Measurements from ENCODE around the gene NUMBL.
A peak's percentile ranks its signal among the peaks of the same experiment; 100 is the strongest.

Gene NUMBL

DNA sequence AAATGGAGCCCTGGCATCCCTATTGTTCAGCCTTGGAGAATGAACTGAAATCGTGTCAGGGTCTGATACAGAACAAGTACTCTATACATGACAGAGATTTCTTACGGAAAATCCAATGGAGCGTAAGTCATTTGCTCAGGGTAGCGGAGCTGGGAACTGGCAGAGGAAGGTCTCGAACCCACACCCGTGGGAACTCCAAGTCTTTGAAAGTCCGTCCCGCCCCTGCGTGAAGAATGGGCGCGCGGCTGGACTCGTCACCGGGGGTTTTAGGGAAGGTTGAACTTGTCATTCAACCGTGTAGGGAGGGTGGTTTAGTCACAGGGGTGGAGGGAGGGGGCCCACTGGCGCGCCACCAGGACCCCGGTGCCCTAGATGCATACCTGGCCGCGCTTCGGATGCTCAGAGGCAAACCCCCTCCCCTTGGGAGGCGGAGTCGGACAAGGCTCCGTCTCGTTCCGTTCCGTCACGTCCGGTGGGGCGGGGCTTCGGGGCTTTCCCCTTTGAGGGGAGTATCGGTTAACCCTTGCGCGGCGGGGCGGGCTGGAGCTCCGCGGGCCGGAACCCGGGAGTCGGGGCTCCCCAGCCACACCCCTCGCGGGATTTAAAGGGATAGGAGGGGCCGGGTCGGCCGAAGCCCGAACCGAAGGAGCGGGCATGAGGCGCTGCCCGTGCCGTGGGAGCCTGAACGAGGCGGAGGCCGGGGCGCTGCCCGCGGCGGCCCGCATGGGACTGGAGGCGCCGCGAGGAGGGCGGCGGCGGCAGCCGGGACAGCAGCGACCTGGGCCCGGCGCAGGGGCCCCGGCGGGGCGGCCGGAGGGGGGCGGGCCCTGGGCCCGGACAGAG lies 26.3 kb upstream of the NUMBL start, which contains the start of the genes COQ8B and ITPKC:
TSS of gene COQ8B (minus strand) at position 405 of the 843 bp plus-strand sequence. CDS start 2,254 bp downstream, outside the sequence.
TSS of gene ITPKC (plus strand) at position 631 of the 843 bp plus-strand sequence. CDS start at position 655, 24 bp downstream.
- no peak for TF ChIP-seq YY1 (IDR thresholded peaks at IDR 0.05; ENCODE audit: low read depth)
- no peak for TF ChIP-seq CEBPB (IDR thresholded peaks at IDR 0.05)
- 0 out of 2 replicates have a peak, but pooled peaks have one; percentile 14 for TF ChIP-seq NFIC (IDR thresholded peaks at IDR 0.05)
- peak; percentile 85 for TF ChIP-seq CREB1 (IDR thresholded peaks at IDR 0.05; ENCODE audit: low read depth)
- peak; percentile 40; the same call in 1 of the 2 replicates for TF ChIP-seq TEAD4 (IDR thresholded peaks at IDR 0.05)
- peak; percentile 79 for TF ChIP-seq ZBTB7A (IDR thresholded peaks at IDR 0.05; ENCODE audit: low read depth)
- TF ChIP-seq FOXM1 (IDR thresholded peaks at IDR 0.05; ENCODE audit: borderline replicate concordance, low read depth) = 0 out of 2 replicates have a peak, but pooled peaks have one; percentile 30
- peak; percentile 24; the same call in 1 of the 2 replicates for TF ChIP-seq MAX (IDR thresholded peaks at IDR 0.05)
- TF ChIP-seq, protein P1, sequence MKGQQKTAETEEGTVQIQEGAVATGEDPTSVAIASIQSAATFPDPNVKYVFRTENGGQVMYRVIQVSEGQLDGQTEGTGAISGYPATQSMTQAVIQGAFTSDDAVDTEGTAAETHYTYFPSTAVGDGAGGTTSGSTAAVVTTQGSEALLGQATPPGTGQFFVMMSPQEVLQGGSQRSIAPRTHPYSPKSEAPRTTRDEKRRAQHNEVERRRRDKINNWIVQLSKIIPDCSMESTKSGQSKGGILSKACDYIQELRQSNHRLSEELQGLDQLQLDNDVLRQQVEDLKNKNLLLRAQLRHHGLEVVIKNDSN (IDR thresholded peaks at IDR 0.05) = no peak

GRCh38 chr19:40716031-40716481 lies 25.6 kb upstream of the NUMBL start:
- 0 out of 2 replicates have a peak, but pooled peaks have one; percentile 33 for TF ChIP-seq NFIC (IDR thresholded peaks at IDR 0.05)
- no peak for TF ChIP-seq CREB1 (IDR thresholded peaks at IDR 0.05; ENCODE audit: low read depth)

GRCh38 chr19:40714441-40715299 lies 24.2 kb upstream of the NUMBL start:
- TF ChIP-seq MAX (IDR thresholded peaks at IDR 0.05) (no peak), CEBPB (IDR thresholded peaks at IDR 0.05) (no peak), REST (IDR thresholded peaks at IDR 0.05; ENCODE audit: low read depth) (no peak), ZBTB7A (IDR thresholded peaks at IDR 0.05; ENCODE audit: low read depth) (no peak), EP300 (IDR thresholded peaks at IDR 0.05; ENCODE audit: borderline replicate concordance) (no peak), FOXM1 (IDR thresholded peaks at IDR 0.05; ENCODE audit: borderline replicate concordance, low read depth) (no peak), TEAD4 (IDR thresholded peaks at IDR 0.05) (no peak), CREB1 (IDR thresholded peaks at IDR 0.05; ENCODE audit: low read depth) (no peak), TCF12 (IDR thresholded peaks at IDR 0.05; ENCODE audit: low read depth) (no peak), EGR1 (IDR thresholded peaks at IDR 0.05) (no peak), YY1 (IDR thresholded peaks at IDR 0.05; ENCODE audit: low read depth) (no peak), RAD21 (IDR thresholded peaks at IDR 0.05; ENCODE audit: low read depth) (no peak)
- TF ChIP-seq, protein P1 (IDR thresholded peaks at IDR 0.05) = no peak

DNA sequence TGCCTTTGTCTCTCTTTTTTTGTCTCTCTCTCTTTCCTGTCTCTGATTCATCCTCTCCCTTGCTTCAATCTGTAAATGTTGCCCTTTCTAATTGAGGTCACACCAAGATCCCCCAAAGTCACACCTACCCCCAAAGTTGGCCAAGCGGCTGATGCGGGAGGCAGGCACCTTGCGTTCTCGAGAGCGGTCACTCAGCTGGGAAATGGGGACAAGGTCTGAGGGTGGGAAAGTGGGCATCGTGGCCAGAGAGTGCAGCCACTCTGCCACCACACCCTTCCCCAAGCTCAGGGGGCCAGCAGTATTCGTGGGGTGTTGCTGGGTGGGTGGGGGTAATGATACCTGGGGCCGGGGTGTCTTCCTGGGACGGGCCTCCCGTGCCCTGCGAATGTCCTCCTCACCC lies 23.5 kb upstream of the NUMBL start:
- TF ChIP-seq TCF12 (IDR thresholded peaks at IDR 0.05; ENCODE audit: low read depth) = no peak
- TF ChIP-seq CREB1 (IDR thresholded peaks at IDR 0.05; ENCODE audit: low read depth) = no peak
- TF ChIP-seq FOXM1 (IDR thresholded peaks at IDR 0.05; ENCODE audit: borderline replicate concordance, low read depth) = no peak
- no peak for TF ChIP-seq REST (IDR thresholded peaks at IDR 0.05; ENCODE audit: low read depth)
- no peak for TF ChIP-seq EP300 (IDR thresholded peaks at IDR 0.05; ENCODE audit: borderline replicate concordance)
- no peak for TF ChIP-seq EGR1 (IDR thresholded peaks at IDR 0.05)
- no peak for TF ChIP-seq NFIC (IDR thresholded peaks at IDR 0.05)
- no peak for TF ChIP-seq TAF1 (IDR thresholded peaks at IDR 0.05; ENCODE audit: low read depth)
- no peak for TF ChIP-seq MAX (IDR thresholded peaks at IDR 0.05)
- TF ChIP-seq ZBTB7A (IDR thresholded peaks at IDR 0.05; ENCODE audit: low read depth) = no peak
- no peak for TF ChIP-seq RAD21 (IDR thresholded peaks at IDR 0.05; ENCODE audit: low read depth)
- no peak for TF ChIP-seq TEAD4 (IDR thresholded peaks at IDR 0.05)
- no peak for TF ChIP-seq YY1 (IDR thresholded peaks at IDR 0.05; ENCODE audit: low read depth)
- no peak for TF ChIP-seq CEBPB (IDR thresholded peaks at IDR 0.05)
- TF ChIP-seq, protein P1 (IDR thresholded peaks at IDR 0.05) = no peak
